ENCODE data around the gene UNC119B.

UNC119B gene

GRCh38 chr12:120771097-120771496 is 60.8 kb downstream of the UNC119B start:
- TF ChIP-seq CTCF (IDR thresholded peaks at IDR 0.05; ENCODE audit: insufficient read depth, low read length, poor library complexity, severe bottlenecking): no peak
- Histone ChIP-seq H3K4me3 (replicated peaks; ENCODE audit: low read depth, low read length) (no peak overlapping the region), H3K27me3 (replicated peaks; ENCODE audit: control insufficient read depth, insufficient read depth, low read length) (no peaks in the 10 kb centered on the region), H3K36me3 (ENCODE audit: control insufficient read depth, insufficient read depth, low read length) (peaks cover 28% of the 10 kb centered on the region)
- DNase-seq (ENCODE audit: extremely low read depth, insufficient read length): no peak
